ENCODE data around the gene MTFR1L. TPM values are rescaled to one million over a fixed set of nuclear protein-coding genes. Genes with fewer than 3 reads are reported as not detected.
A peak's percentile ranks its signal among the peaks of the same experiment; 100 is the strongest.

Gene MTFR1L
- total RNA-seq = 10 to 100 TPM; 36.3 to 48.6 TPM

GRCh38 chr1:25819491-25820246 is at the start of gene MTFR1L:
Gene MTFR1L, plus strand, starts transcription at chr1:25819954. Its CDS starts 3,151 bp downstream, at chr1:25823105.
- Histone ChIP-seq H3K9me3 (no peaks in the 10 kb centered on the region), H3K36me3 (no peaks in the 10 kb centered on the region), H3K9ac (ENCODE audit: low read depth in 2 of 2, low read length in 2 of 2) (peak within 1 kb of the TSS; percentile 92 to 94), H3K27me3 (no peaks in the 10 kb centered on the region), H3K27ac (peak within 1 kb of the TSS; percentile 89), H3K4me3 (peak within 1 kb of the TSS; percentile 76), H3K4me1 (peaks cover 10% of the 10 kb centered on the region)
- TF ChIP-seq CTCF (IDR thresholded peaks at IDR 0.05) = no peak
- peak; percentile 95 for DNase-seq
- intact Hi-C loops (cut with DNase I) = no loop called here

GRCh38 chr1:25770541-25771220 is 49.1 kb upstream of the MTFR1L start:
- peak overlapping the region in 1 of 2 donors; percentile 0 for H3K9ac ChIP-seq (ENCODE audit: low read depth in 2 of 2, low read length in 2 of 2)
- no peak for DNase-seq
- peaks cover 16% of the 10 kb centered on the region for H3K4me1 ChIP-seq
- no peaks in the 10 kb centered on the region for H3K36me3 ChIP-seq
- intact Hi-C loops (cut with DNase I) = no loop called here
- TF ChIP-seq CTCF (IDR thresholded peaks at IDR 0.05) = no peak
- no peaks in the 10 kb centered on the region for H3K27me3 ChIP-seq
- no peaks in the 10 kb centered on the region for H3K9me3 ChIP-seq
- H3K4me3 ChIP-seq = no peak overlapping the region
- H3K27ac ChIP-seq = no peak overlapping the region

GRCh38 chr1:25771221-25772114 is 48.3 kb upstream of the MTFR1L start:
- intact Hi-C loops (cut with DNase I) = no loop called here

GRCh38 chr1:25772164-25772563 is 47.6 kb upstream of the MTFR1L start:
- Histone ChIP-seq H3K27me3 (no peaks in the 10 kb centered on the region), H3K4me1 (peaks cover 16% of the 10 kb centered on the region), H3K27ac (no peak overlapping the region), H3K4me3 (no peak overlapping the region), H3K9ac (ENCODE audit: low read depth in 2 of 2, low read length in 2 of 2) (no peak overlapping the region), H3K36me3 (no peaks in the 10 kb centered on the region), H3K9me3 (no peaks in the 10 kb centered on the region)
- TF ChIP-seq CTCF (IDR thresholded peaks at IDR 0.05) = no peak
- intact Hi-C loops (cut with DNase I) = no loop called here
- no peak for DNase-seq

More at GRCh38 chr1:25771221-25772114, 48.3 kb upstream of the MTFR1L start:
- no peak overlapping the region for H3K27ac ChIP-seq
- H3K4me3 ChIP-seq = no peak overlapping the region
- peak overlapping the region in 1 of 2 donors; percentile 0 for H3K9ac ChIP-seq (ENCODE audit: low read depth in 2 of 2, low read length in 2 of 2)
- H3K36me3 ChIP-seq = no peaks in the 10 kb centered on the region
- no peak for TF ChIP-seq CTCF (IDR thresholded peaks at IDR 0.05)
- peak; percentile 65 for DNase-seq
- H3K4me1 ChIP-seq = peaks cover 16% of the 10 kb centered on the region
- no peaks in the 10 kb centered on the region for H3K9me3 ChIP-seq
- no peaks in the 10 kb centered on the region for H3K27me3 ChIP-seq

- Histone ChIP-seq H3K9ac (ENCODE audit: low read depth in 2 of 2, low read length in 2 of 2) (no peak overlapping the region), H3K36me3 (no peaks in the 10 kb centered on the region), H3K4me3 (no peak overlapping the region), H3K9me3 (no peaks in the 10 kb centered on the region), H3K4me1 (peaks cover 16% of the 10 kb centered on the region), H3K27me3 (no peaks in the 10 kb centered on the region), H3K27ac (no peak overlapping the region)
- intact Hi-C loops (cut with DNase I) = no loop called here
- DNase-seq = no peak
- no peak for TF ChIP-seq CTCF (IDR thresholded peaks at IDR 0.05)
Measured at GRCh38 chr1:25772692-25773245, 47.0 kb upstream of the MTFR1L start.

All from colonic mucosa (tissue), 4 donors.